HEK293T (cell line): ENCODE data around the gene GINS1.

Experiments used
- CTCF ChIA-PET: fragments of 350-600 bp; formaldehyde crosslinking; extraction: SDS; loops from one replicate; lab custom pipeline; 2021; ENCODE audit warnings: antibody characterized with exemption, inconsistent platforms; lab: Yijun Ruan, JAX
- POLR2A ChIA-PET: fragments of 350-600 bp; formaldehyde crosslinking; extraction: SDS; loops from one replicate; lab custom pipeline; 2020; ENCODE audit warnings: antibody characterized with exemption, inconsistent platforms; lab: Yijun Ruan, JAX
- DNase-seq: peaks from one replicate; pipeline ENCODE4 v3.0.0; 2012; ENCODE audit warnings: mixed read lengths; ENCODE audit errors: extremely low spot score
- ARNT ChIP-seq: fragments of 450-650 bp; IDR thresholded peaks from 2 replicates; pipeline ENCODE4 v1.6.1; 2017; ENCODE audit warnings: mild to moderate bottlenecking
- BHLHE40 ChIP-seq: fragments of 450-650 bp; IDR thresholded peaks from 2 replicates; pipeline ENCODE4 v1.6.1; 2016; ENCODE audit warnings: mild to moderate bottlenecking, moderate library complexity, borderline replicate concordance
- CTBP1 ChIP-seq: fragments of 450-650 bp; IDR thresholded peaks from 2 replicates; pipeline ENCODE4 v1.6.1; 2016; ENCODE audit warnings: borderline replicate concordance
- FOXA1 ChIP-seq: fragments of 450-650 bp; IDR thresholded peaks from 2 replicates; pipeline ENCODE4 v1.6.1; 2016; ENCODE audit warnings: mild to moderate bottlenecking
- FOXK2 ChIP-seq: fragments of 450-650 bp; IDR thresholded peaks from 2 replicates; pipeline ENCODE4 v1.6.1; 2016; ENCODE audit warnings: mild to moderate bottlenecking
- FOXM1 ChIP-seq: fragments of 450-650 bp; IDR thresholded peaks from 2 replicates; pipeline ENCODE4 v1.6.1; 2017; ENCODE audit warnings: mild to moderate bottlenecking, borderline replicate concordance
- HDGF ChIP-seq: fragments of 450-650 bp; IDR thresholded peaks from 2 replicates; pipeline ENCODE4 v1.6.1; 2017; ENCODE audit warnings: antibody characterized with exemption, borderline replicate concordance
- L3MBTL2 ChIP-seq: fragments of 450-650 bp; conservative IDR thresholded peaks from 2 replicates; pipeline ENCODE4 v1.6.1; 2016; ENCODE audit warnings: mild to moderate bottlenecking
- LEF1 ChIP-seq: fragments of 450-650 bp; IDR thresholded peaks from 2 replicates; pipeline ENCODE4 v1.6.1; 2017; ENCODE audit warnings: mild to moderate bottlenecking, borderline replicate concordance
- NFRKB ChIP-seq: fragments of 450-650 bp; IDR thresholded peaks from 2 replicates; pipeline ENCODE4 v1.6.1; 2016; ENCODE audit warnings: mild to moderate bottlenecking, moderate library complexity
- PKNOX1 ChIP-seq: fragments of 450-650 bp; IDR thresholded peaks from 2 replicates; pipeline ENCODE4 v1.6.1; 2016
- SP1 ChIP-seq: fragments of 450-650 bp; IDR thresholded peaks from 2 replicates; pipeline ENCODE4 v1.6.1; 2017
- SUZ12 ChIP-seq: fragments of 450-650 bp; IDR thresholded peaks from 2 replicates; pipeline ENCODE4 v1.6.1; 2016; ENCODE audit warnings: mild to moderate bottlenecking
- TARDBP ChIP-seq: fragments of 450-650 bp; IDR thresholded peaks from 2 replicates; pipeline ENCODE4 v1.6.1; 2016
- ZNF384 ChIP-seq: fragments of 450-650 bp; IDR thresholded peaks from 2 replicates; pipeline ENCODE4 v1.6.1; 2016

The GINS1 gene

DNA sequence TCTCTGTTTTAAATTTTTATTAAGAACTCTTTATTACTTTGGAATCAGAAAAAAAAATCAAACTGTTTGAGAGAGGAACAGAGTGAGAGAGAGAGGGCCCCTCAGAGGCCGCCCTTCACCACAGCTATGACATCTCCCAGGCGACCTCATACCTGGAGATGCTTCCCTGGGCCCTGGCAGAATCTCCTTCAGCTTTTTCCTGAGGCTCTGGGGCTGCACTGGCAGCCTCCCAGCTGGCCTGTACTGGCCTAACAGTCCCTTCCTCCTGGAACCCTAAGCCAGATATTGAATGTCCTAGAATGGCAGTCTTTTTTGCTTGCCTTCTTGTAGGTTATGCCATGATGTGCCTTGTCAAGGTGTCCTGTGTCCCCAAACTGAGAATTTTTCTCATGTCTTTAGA lies 30.6 kb upstream of the GINS1 start:
- no peak for DNase-seq
- ChIA-PET POLR2A (no interaction called here), CTCF (no interaction called here)
- TF ChIP-seq FOXM1 = no peak
- no peak for TF ChIP-seq CTBP1
- TF ChIP-seq NFRKB = no peak
- TF ChIP-seq FOXK2 = no peak
- no peak for TF ChIP-seq L3MBTL2
- TF ChIP-seq TARDBP = no peak
- TF ChIP-seq BHLHE40 = no peak
- TF ChIP-seq ARNT = no peak
- no peak for TF ChIP-seq SP1

DNA sequence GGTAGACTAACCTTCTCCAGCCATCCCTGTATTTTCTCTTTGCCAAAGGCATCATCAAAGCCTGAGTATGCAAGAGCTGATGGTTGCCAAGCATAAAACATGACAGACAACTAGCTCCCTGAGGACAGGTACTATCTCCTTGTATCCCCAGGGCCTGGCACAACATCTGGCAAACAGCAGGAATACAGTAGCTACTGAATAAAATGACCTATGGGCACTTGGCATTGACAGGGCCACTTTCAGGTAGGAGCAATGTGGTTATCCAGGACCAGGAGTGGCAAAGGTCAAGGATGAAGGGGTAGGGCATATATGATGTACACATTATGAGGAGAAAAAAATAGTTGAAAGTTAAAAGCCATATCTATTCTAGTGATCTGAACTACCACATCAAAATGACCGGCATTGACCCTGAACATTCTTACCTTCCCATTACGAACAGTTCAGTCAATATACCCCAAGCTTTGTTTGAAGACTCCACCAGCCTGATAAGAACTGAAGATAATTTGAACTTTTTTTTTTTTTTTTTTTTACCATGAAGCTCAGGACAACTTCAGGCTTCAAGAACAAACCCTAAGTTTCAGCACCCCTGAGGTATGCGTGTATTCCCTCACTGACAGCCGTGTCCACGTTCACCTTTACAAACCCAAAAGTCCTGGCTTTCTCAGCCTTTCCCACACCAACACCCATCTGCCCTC lies 29.1 kb upstream of the GINS1 start:
- CTCF ChIA-PET = no interaction called here
- TF ChIP-seq BHLHE40 (no peak), FOXK2 (no peak), SUZ12 (no peak), LEF1 (no peak), HDGF (no peak), FOXA1 (no peak), ARNT (no peak)
- no peak for DNase-seq
- POLR2A ChIA-PET = no interaction called here

DNA sequence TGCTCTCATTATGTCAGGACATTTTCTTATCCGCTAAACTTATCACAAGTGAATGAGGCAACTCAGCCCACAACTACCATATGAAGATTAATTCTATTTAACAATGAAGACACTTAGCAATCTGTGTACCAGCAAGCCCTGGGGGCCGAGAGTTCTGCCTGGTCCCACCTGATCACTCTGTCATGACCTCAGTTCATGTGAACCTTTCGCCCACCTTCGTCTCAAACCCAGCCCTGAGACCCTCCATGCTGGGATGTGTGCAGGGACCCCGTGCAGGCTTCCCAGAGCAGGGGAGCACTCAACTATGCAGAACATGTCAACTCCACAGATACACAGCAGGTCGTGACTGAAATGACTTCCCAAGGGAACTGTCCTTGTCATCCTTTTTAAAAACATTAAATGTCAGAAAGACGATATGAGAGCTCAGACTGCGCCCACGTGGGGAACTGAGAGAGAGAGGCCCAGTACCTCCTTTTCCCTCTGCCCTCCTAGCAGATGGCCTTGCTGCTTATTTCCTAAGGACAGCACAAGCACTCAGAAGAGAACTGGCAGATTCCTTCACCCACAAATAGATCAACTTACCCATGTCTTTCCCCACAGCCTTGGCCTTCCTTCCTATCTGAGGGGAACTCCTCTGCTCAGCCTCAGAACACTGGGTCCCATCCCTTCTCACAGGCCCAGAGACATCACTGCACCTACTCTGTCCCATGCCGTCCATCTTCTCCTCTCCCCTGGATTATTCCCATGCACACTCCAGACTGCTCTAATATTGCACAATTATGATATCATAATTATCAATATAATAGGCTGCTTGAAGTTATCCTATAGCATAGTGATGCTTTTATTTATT lies 28.4 kb upstream of the GINS1 start:
- TF ChIP-seq SP1 (no peak), LEF1 (no peak), ZNF384 (no peak), SUZ12 (no peak)
- no peak for DNase-seq
- CTCF ChIA-PET = no interaction called here
- POLR2A ChIA-PET = no interaction called here

GRCh38 chr20:25380945-25381614 lies 26.4 kb upstream of the GINS1 start:
- ChIA-PET CTCF (no interaction called here), POLR2A (no interaction called here)
- TF ChIP-seq BHLHE40 (no peak), TARDBP (no peak), SP1 (no peak), L3MBTL2 (no peak), FOXM1 (no peak)
- DNase-seq = no peak

DNA sequence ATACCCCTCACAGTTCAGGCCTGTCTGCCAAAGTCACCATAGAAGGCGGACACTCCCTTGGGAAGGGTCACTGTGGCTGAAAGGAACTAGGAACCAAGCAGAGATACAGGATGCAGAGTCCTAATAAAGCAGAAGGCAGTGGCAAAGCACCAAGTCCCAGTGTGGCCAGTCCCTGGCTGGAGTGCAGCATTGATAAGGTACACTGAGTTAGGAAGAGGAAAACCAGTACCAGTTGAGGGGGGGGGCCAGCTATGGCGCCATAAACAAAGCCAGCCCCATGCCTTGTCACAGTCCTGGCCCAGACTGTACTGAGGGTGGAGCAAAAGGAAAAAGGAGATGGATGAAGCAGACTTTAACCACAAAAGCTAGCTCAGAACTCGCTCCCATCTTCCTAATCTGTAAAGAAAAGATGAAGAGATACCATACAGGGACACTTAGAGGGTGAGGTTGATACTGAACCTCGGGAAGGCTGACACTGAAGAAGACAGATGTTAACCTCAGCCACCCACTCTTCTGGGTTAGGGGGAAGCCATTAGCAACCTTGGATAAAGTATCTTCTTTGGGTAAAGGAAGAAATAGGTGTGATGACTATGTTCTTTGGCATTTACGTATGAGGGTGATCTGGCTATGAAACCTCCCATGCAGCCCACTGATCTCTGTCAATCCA lies 24.6 kb upstream of the GINS1 start:
- ChIA-PET POLR2A (no interaction called here), CTCF (no interaction called here)
- TF ChIP-seq FOXM1 (no peak), ZNF384 (no peak), CTBP1 (no peak), PKNOX1 (no peak), FOXK2 (no peak), FOXA1 (no peak), ARNT (no peak), L3MBTL2 (no peak), LEF1 (no peak), HDGF (no peak), NFRKB (no peak), SP1 (no peak)
- DNase-seq = no peak

DNA sequence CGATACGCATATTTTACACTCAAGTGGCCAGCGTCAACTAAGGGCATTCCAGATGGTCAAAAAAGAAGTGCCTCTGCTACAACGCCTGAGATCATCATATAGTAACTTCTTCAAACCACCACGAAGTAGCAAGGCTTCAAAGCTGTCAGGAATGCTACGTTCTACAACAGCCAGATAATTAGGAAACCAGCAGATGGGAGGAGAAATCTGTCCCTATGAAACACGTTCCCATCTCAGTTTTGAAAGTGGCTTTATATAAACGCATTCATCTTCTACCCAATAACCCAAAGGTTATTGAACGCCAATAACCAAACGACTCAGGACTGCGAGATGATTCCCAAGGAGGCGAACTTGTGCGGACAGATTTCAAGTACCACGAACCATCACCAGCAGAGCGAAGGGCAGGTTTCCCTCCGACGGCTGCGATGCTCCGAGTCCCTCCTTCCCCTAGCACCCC lies 18.0 kb upstream of the GINS1 start:
- peak; percentile 15 for DNase-seq
- ChIA-PET CTCF (no interaction called here), POLR2A (no interaction called here)
- TF ChIP-seq TARDBP = no peak
- no peak for TF ChIP-seq L3MBTL2
- no peak for TF ChIP-seq FOXA1
- no peak for TF ChIP-seq SUZ12

GRCh38 chr20:25389858-25390537 lies 17.5 kb upstream of the GINS1 start:
- DNase-seq = peak; percentile 33
- CTCF ChIA-PET = no interaction called here
- POLR2A ChIA-PET = interaction anchor here (0.6 to 1.0 kb wide), 2 partner anchors 100 to 142 kb away, joined by 3 to 5 read pairs; partner anchors contain the start of gene PYGB
- TF ChIP-seq FOXA1 = no peak
- no peak for TF ChIP-seq L3MBTL2
- TF ChIP-seq HDGF = no peak
- no peak for TF ChIP-seq ZNF384
